GM21447 (cell line): Measurements from ENCODE around the gene ABL1.

Experiments
- ATAC-seq: cut with Tn5 transposase; IDR thresholded peaks from one replicate; pipeline ENCODE4 v1.9.1; 2021; ENCODE audit not compliant: unreplicated experiment

The ABL1 gene

GRCh38 chr9:130930804-130931349, 95.8 kb downstream of the ABL1 start:
- ATAC-seq: no peak

GRCh38 chr9:130931508-130932254, 96.6 kb downstream of the ABL1 start:
- peak; percentile 41 for ATAC-seq

GRCh38 chr9:130932255-130933079, 97.4 kb downstream of the ABL1 start:
- ATAC-seq: no peak

GRCh38 chr9:130933114-130934046, 98.3 kb downstream of the ABL1 start:
- ATAC-seq: no peak

GRCh38 chr9:130934246-130934645, 99.2 kb downstream of the ABL1 start:
- no peak for ATAC-seq

- ATAC-seq: no peak
Observed at GRCh38 chr9:130934702-130935647, 99.9 kb downstream of the ABL1 start.

- no peak for ATAC-seq
Observed at GRCh38 chr9:130935648-130936271, 100.7 kb downstream of the ABL1 start.

GRCh38 chr9:130936285-130937117, 101.4 kb downstream of the ABL1 start:
- no peak for ATAC-seq
